Islet of Langerhans (tissue), 1 donor: Measurements from ENCODE around the gene EXD2.
"Not testable (repeated sequence)": the region's sequence is repeated elsewhere in the genome, so short reads cannot be mapped to it uniquely, and the experiment has no call there.

Experiments
- FAIRE-seq: peaks from one replicate; lab custom pipeline; 2011; peaks lifted over from hg19 to GRCh38; lab: Jason Lieb, UNC

Gene EXD2

DNA sequence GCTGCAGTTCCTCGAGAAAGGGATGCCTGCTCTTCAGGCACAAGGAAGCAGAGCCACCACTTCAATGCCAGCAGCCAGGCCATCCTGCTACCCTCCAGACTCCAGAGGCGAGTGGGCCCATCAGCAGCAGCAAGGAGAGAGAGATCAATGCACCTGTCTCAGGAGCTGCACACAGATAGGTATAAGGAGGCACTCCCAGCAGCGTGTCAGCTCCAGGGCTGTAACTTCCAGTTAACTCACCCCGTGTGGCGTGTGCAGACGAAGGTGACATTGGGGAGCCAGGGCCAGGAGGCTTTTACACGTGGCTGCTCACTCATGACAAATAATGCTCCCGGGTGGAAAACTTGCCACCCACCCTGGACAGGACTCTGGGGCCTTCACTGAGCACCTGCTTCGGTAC is 92.9 kb downstream of the EXD2 start:
- no peak for FAIRE-seq

DNA sequence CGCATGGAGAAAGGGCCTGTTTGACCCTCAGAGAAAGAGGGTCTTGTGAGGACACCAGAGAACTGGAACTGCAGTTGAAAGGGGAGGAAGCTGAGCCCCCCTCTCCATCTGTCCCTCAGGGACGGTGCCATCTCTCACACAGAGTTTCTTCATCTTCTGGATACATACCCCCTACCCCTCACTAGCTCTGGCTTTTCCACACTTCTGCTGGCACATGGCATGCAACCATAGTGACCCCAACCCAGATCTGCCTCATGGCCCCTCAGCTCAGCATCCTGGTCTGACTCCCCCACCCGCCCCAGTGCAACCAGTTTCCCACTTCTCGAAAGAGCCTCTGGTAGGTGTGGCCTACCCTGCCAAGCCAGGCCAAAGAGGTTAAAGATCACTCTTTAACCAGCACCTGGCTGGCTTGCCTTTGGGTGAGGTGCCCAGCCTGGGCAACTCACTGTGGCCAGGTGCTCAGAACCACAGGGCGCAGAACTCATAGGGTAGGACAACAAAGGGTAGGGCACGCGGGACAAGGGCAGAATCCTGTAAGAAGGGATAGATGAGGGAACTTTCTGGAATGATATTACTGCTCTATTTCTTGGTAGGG is 94.5 kb downstream of the EXD2 start:
- FAIRE-seq = no peak

DNA sequence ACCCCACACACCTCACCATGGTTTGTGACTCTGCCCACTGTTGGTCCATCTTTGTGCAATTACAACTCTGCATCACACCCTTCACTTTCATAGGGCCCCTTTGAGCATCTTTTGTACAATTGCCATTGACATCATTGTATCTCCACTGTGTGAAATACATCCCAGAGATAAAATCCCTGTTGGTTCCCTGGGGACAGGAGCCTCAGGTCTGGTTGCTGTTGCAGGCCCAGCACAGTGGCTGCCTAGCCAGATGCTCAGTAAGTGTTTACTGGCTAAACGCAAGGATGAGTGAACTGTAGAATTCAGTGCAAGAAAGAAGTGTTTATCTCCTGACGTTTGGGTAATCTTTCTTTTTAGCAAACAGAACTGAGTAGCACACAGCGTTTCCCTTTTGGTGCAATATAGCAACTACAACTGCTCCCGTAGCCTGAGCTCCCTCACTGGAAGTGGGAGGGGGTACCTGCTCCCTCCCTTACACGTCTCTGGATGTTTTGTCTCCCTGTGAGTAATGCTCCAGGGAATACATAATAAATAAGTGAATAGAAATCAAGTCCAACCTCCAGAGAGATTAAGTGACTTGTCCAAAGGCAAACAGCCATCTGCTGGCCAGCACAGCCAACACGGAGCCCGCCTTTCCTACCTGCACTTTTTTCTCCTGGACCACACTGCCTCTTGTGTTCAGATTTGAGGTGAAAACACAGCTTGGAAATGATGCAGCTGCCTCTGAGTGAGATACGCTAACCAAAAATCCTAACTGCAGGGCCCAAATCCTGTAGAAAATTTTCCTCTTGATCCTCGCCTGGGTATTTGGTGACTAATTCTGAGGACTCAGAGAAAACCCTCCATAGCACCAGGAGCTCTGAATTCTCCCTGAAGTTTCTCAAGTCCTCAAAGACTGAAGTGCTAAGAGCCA is 96.1 kb downstream of the EXD2 start:
- FAIRE-seq = no peak

DNA sequence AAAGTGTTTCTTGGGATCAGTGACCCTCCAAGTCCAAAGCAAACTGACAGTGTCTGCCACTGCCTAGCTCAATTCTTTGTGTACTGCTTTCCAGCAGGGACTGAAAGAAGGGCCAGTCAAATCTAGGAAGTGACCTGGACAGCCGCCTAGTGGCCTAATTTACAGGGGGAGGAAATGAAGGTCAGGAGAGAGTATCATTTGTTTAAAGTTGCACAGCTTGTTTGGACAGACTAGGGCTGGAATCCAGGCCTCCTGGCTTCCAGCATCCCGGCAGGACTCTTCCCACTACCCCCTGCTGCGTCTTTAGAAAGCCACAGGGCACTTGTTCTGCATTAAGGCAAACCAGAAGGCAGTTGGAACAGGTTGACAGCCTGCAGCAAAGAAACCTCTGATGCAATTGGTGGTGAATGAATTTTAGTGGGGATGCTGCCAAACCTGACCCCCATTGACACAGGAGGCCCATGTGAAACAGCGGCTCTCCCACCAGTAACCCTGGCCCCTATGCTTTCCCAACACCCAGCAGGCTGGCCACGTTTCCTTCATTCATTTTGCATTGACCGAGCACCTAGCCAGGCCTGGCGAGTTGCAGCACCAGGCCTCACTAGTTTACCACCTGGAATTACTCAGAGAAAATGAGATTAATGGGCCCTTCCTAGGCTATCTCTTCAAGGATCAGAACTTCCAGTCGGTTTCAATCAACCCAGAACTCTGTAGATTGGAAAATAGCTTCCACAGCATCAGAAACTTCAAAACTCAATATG is 96.9 kb downstream of the EXD2 start:
- no peak for FAIRE-seq

DNA sequence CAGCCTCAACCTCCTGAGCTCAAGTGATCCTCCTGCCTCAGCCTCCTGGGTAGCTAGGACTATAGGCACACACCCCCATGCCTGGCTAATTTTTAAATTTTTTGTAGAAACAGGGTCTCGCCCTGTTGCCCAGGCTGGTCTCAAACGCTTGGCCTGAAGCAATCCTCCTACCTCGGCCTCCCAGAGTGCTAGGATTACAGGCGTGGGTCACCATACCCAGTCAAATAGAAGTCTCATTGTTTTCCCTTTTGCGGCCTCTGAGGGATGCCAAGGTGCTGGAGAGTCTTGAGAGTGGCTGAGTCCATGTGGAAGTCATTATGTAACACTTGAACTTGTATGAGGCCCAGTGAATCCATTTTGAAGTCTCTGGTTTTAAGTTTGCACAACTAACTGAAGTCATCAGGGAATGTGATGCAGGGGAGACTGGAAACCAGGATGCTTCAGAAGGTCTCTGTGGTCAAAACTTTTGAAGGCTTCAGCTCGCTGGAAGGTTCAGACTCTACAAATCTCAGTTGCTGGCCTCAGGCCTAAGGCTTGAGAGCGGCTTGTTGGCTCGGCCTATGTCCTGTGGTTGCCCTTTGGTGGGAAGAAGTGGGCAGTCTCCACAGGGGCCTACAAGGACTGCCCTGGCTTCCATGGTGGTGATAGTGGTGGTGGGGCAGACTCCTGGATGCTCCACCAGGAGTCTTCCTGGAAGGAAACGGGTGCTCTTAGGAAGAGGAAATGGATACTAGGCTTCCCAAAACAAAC is 97.8 kb downstream of the EXD2 start:
- FAIRE-seq = no peak

DNA sequence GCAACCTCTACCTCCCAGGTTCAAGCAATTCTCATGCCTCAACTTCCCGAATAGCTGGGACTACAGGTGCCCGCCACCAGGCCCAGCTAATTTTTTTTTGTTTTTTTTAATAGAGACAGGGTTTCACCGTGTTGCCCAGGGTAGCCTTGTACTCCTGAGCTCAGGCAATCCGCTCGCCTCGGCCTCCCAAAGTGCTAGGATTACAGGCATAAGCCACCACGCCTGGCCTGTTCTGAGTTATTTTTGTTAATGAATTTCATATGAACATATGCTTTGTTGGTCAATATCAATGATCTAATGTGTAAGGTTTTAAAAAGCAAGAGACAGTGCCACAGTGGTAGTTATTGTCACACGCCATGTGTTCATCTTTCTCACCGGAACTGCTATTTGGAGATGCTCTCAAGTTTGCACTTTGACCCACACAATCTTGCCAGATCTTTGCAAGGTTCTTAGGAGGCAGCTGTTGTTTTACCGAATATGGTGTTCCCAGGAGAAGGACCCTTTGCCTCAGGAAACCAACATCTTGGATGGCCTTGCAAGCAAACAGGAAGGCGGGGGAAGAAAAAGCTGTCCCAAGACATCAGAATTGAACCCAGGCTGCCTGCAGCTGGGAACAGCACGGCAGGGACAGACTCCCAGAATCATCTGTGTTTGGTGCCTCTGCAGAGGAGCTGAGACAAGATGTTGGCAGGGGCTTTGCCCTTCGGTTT is 98.7 kb downstream of the EXD2 start:
- no peak for FAIRE-seq

DNA sequence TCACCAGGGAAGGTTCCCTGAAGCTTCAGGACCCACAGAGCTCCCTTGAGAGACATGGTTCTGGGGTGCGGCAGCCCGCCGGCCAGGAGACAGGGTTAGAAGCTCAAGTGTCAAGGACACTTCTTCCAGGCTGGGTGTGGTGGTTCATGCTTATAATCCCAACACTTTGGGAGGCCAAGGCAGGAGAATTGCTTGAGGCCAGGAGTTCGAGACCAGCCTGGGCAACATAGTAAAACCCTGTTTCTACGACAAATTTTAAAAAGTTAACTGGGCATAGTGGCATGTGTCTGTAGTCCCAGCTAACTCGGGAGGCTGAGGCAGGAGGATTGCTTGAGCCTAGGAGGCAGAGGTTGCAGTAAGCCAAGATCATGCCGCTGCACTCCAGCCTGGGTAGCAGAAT is 99.6 kb downstream of the EXD2 start:
- not testable (repeated sequence) for FAIRE-seq

DNA sequence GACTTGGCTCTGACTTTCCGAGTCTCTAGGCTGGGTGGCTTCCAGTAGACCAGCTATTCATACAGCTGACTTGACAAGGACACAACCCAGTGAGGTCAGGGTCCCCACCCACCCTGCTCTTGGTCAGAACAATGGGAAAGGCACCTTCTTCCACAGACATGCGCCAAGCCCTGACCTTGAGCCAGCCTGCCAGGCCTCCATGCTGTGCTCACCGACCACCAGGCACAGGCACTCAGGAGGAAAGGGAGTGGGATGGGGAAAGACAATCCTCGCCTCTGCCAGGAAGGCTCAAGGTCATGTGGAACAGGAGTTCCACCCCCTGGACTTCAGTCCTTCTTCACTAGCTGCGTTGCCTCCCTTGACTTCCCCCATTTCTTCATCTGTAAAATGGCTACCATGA is 100.1 kb downstream of the EXD2 start:
- no peak for FAIRE-seq

DNA sequence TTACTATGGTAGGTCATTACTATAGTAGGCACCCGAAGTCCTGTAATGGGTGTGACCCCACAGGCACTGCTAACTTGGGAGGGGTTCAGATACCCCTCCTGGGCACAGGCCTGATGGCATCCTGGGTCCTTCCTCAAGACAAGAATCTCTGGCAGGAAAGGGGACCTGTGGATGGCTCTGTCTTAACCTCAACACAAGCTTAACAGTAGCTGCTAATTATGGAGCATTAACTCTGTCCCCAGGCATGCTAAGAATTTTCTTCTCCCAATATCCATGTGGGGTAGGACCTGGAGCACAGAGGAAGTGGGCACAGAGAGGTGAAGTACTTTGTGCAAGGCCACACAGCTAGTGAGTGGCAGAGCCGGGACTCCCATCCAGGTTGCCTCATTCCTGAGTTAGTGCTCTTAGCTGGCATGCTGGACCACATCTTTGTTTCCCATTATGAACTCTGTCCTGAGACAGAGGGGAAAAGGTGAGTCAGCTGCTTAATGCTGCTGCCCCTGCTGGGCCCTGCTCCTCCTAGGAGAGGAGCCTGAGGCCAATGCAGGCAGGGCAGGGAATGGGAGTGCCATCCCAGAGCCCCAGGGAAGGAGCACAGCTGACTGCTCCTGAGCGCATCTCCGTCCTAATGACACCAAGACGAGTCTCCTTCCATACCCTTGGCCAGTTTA is 100.7 kb downstream of the EXD2 start:
- no peak for FAIRE-seq
